OCI-LY7 (cell line): ENCODE measurements around the gene PARVB. TPM values are rescaled to one million over a fixed set of nuclear protein-coding genes. Genes with fewer than 3 reads are reported as not detected.

Experiments used
- BruUV-seq: library from RNA; stranded (reverse); fragments of 400-500 nt; replicated peaks from 2 replicates; lab custom pipeline; 2021; lab: Mats Ljungman, UMichigan
- CTCF ChIA-PET: fragments of 300-600 bp; sonication (Branson Sonifier 250); formaldehyde crosslinking; loops from one replicate; lab custom pipeline; 2022; ENCODE audit warnings: antibody characterized with exemption; ENCODE audit not compliant: unreplicated experiment; lab: Charles Lee
- POLR2A ChIA-PET: fragments of 300-600 bp; sonication (Branson Sonifier 250); formaldehyde crosslinking; loops from one replicate; lab custom pipeline; 2022; ENCODE audit warnings: antibody characterized with exemption; lab: Charles Lee
- DNase-seq: peaks from one replicate; pipeline ENCODE4 v3.0.0-alpha.2; 2015; ENCODE audit warnings: low spot score
- H2AFZ ChIP-seq: fragments of 200-600 bp; sonication (generic), shearing (Covaris generic); 2 replicates; pipeline ENCODE4 v1.6.1; 2014; ENCODE audit warnings: mild to moderate bottlenecking, antibody characterized with exemption, low read length, moderate library complexity
- H3K27ac ChIP-seq: fragments of 200-600 bp; sonication (generic); 2 replicates; pipeline ENCODE4 v1.5.1; 2014; ENCODE audit warnings: mixed run types, low read depth, mild to moderate bottlenecking, moderate library complexity, low read length, inconsistent platforms; ENCODE audit not compliant: poor library complexity, severe bottlenecking
- H3K36me3 ChIP-seq: fragments of 200-600 bp; sonication (generic); 2 replicates; pipeline ENCODE4 v1.6.1; 2014; ENCODE audit warnings: mild to moderate bottlenecking, antibody characterized with exemption, low read length, moderate library complexity, mixed read lengths; ENCODE audit not compliant: insufficient read depth
- H3K4me1 ChIP-seq: fragments of 200-600 bp; sonication (generic); 2 replicates; pipeline ENCODE4 v1.5.1; 2014; ENCODE audit warnings: mild to moderate bottlenecking, low read length; ENCODE audit not compliant: insufficient read depth, poor library complexity, severe bottlenecking
- H3K4me2 ChIP-seq: fragments of 200-600 bp; sonication (generic); 2 replicates; pipeline ENCODE4 v1.6.1; 2014; ENCODE audit warnings: mild to moderate bottlenecking, low read length
- H3K4me3 ChIP-seq: fragments of 200-600 bp; sonication (generic); 2 replicates; pipeline ENCODE4 v1.5.1; 2014; ENCODE audit warnings: mild to moderate bottlenecking, low read depth, low read length; ENCODE audit not compliant: poor library complexity, severe bottlenecking
- H3K79me2 ChIP-seq: fragments of 200-600 bp; sonication (generic); 2 replicates; pipeline ENCODE4 v1.6.1; 2016; ENCODE audit warnings: low read depth, mild to moderate bottlenecking, low read length, moderate library complexity, mixed read lengths; ENCODE audit not compliant: insufficient read depth
- H3K9me2 ChIP-seq: fragments of 200-600 bp; sonication (generic); 2 replicates; pipeline ENCODE4 v1.6.1; 2016; ENCODE audit warnings: mild to moderate bottlenecking, low read length, mixed read lengths; ENCODE audit not compliant: insufficient read depth
- H3K9me3 ChIP-seq: fragments of 200-600 bp; sonication (generic); 2 replicates; pipeline ENCODE4 v1.6.1; 2014; ENCODE audit warnings: mild to moderate bottlenecking, mixed run types, low read length, mixed read lengths
- H4K20me1 ChIP-seq: fragments of 200-600 bp; sonication (generic); 2 replicates; pipeline ENCODE4 v1.6.1; 2014; ENCODE audit warnings: mild to moderate bottlenecking, antibody characterized with exemption, low read length, moderate library complexity, mixed read lengths; ENCODE audit not compliant: insufficient read depth
- EZH2phosphoT487 ChIP-seq: fragments of 200-600 bp; sonication (generic); IDR thresholded peaks from 2 replicates; pipeline ENCODE4 v1.6.1; 2018; ENCODE audit warnings: low read depth, borderline replicate concordance, mild to moderate bottlenecking, mixed run types, antibody characterized with exemption, low read length, moderate library complexity, mixed read lengths
- intact Hi-C: fragments of 100-400 bp; cut with micrococcal nuclease; formaldehyde crosslinking; loops from one replicate; pipeline ENCODE4 v1.10.0; 2022; ENCODE audit not compliant: unreplicated experiment
- total RNA-seq, 2 experiments: library from RNA; depleted of rRNA in 1 of 2; stranded (reverse); fragments of >200 nt in 1 of 2; shearing (Covaris generic) in 1 of 2; gene quantifications; 2 replicates each; pipeline ENCODE4 v1.2.3, GENCODE V29; 2014 to 2022
- TF ChIP-seq, protein P1 (sequence below): fragments of 200-600 bp; sonication (generic); conservative IDR thresholded peaks from 2 replicates; pipeline ENCODE4 v1.5.1; 2014; ENCODE audit warnings: mild to moderate bottlenecking, antibody characterized with exemption, low read length, moderate library complexity, mixed read lengths

Gene PARVB
- total RNA-seq, 2 experiments from 2014 or later = 0.34 TPM; not detected in 1

- no peak for TF ChIP-seq EZH2phosphoT487
- TF ChIP-seq, protein P1, sequence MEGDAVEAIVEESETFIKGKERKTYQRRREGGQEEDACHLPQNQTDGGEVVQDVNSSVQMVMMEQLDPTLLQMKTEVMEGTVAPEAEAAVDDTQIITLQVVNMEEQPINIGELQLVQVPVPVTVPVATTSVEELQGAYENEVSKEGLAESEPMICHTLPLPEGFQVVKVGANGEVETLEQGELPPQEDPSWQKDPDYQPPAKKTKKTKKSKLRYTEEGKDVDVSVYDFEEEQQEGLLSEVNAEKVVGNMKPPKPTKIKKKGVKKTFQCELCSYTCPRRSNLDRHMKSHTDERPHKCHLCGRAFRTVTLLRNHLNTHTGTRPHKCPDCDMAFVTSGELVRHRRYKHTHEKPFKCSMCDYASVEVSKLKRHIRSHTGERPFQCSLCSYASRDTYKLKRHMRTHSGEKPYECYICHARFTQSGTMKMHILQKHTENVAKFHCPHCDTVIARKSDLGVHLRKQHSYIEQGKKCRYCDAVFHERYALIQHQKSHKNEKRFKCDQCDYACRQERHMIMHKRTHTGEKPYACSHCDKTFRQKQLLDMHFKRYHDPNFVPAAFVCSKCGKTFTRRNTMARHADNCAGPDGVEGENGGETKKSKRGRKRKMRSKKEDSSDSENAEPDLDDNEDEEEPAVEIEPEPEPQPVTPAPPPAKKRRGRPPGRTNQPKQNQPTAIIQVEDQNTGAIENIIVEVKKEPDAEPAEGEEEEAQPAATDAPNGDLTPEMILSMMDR = no peak
- DNase-seq = no peak
- no peaks in the 10 kb centered on the region for H3K9me3 ChIP-seq
- intact Hi-C loops = no loop called here
- H3K79me2 ChIP-seq = no peaks in the 10 kb centered on the region
- no peak overlapping the region for H3K4me3 ChIP-seq
- POLR2A ChIA-PET = no interaction called here
- H3K4me2 ChIP-seq = no peak overlapping the region
- CTCF ChIA-PET = no interaction called here
- H3K27ac ChIP-seq = no peak overlapping the region
- H3K4me1 ChIP-seq = no peaks in the 10 kb centered on the region
- no TSS peak for BruUV-seq
- no peaks in the 10 kb centered on the region for H4K20me1 ChIP-seq
- no peak overlapping the region for H2AFZ ChIP-seq
- H3K9me2 ChIP-seq = no peaks in the 10 kb centered on the region
- no peaks in the 10 kb centered on the region for H3K36me3 ChIP-seq
These were observed 123.9 kb downstream of the PARVB start for GRCh38 chr22:44147821-44148574.

DNA sequence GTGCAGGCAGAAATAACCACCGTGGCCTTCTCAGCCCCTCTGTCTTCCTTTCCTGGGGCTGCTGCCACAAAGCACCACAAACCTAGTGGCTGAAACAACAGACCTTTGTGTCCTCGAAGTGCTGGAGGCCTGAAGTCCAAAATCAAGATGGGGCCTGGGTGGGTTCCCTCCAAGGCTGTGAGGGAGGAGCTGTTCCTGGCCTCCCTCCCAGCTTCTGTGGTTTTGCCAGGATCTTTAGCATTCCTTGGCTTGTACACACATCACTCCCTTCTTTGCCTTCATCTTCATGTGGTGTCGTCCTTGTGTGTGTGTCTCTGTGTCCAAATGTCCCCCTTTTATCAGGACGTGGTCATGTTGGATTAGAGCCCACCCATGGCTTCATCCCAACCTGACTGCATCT, 127.6 kb downstream of the PARVB start:
- CTCF ChIA-PET = no interaction called here
- H3K9me3 ChIP-seq = no peaks in the 10 kb centered on the region
- DNase-seq = no peak
- H3K4me1 ChIP-seq = no peaks in the 10 kb centered on the region
- no peak overlapping the region for H3K4me3 ChIP-seq
- H3K9me2 ChIP-seq = no peaks in the 10 kb centered on the region
- H3K4me2 ChIP-seq = no peak overlapping the region
- no peak overlapping the region for H2AFZ ChIP-seq
- no peaks in the 10 kb centered on the region for H4K20me1 ChIP-seq
- BruUV-seq = no TSS peak
- no peaks in the 10 kb centered on the region for H3K36me3 ChIP-seq
- TF ChIP-seq, protein P1 = no peak
- TF ChIP-seq EZH2phosphoT487 = no peak
- POLR2A ChIA-PET = interaction anchor here (0.5 kb wide), 2 partner anchors 321 to 437 kb away, joined by 3 read pairs; no protein-coding TSS in a partner anchor
- H3K79me2 ChIP-seq = no peaks in the 10 kb centered on the region
- no peak overlapping the region for H3K27ac ChIP-seq
- intact Hi-C loops = no loop called here

- H3K36me3 ChIP-seq = no peaks in the 10 kb centered on the region
- no peaks in the 10 kb centered on the region for H3K79me2 ChIP-seq
- no peaks in the 10 kb centered on the region for H4K20me1 ChIP-seq
- TF ChIP-seq, protein P1 = no peak
- TF ChIP-seq EZH2phosphoT487 = no peak
- intact Hi-C loops = no loop called here
- no peak overlapping the region for H3K4me3 ChIP-seq
- no peaks in the 10 kb centered on the region for H3K4me1 ChIP-seq
- H3K27ac ChIP-seq = no peak overlapping the region
- POLR2A ChIA-PET = interaction anchor here (0.5 kb wide), 1 partner anchor 368 kb away, joined by 3 read pairs; no protein-coding TSS in a partner anchor
- no peak overlapping the region for H3K4me2 ChIP-seq
- DNase-seq = no peak
- no peaks in the 10 kb centered on the region for H3K9me3 ChIP-seq
- CTCF ChIA-PET = no interaction called here
- no TSS peak for BruUV-seq
- H2AFZ ChIP-seq = no peak overlapping the region
- H3K9me2 ChIP-seq = no peaks in the 10 kb centered on the region
These were observed 129.6 kb downstream of the PARVB start for GRCh38 chr22:44153710-44154109.
